HG03342 (cell line): Measurements from ENCODE around the gene TBC1D20.
"Not testable (repeated sequence)": the region's sequence is repeated elsewhere in the genome, so short reads cannot be mapped to it uniquely, and the experiment has no call there.

ENCODE experiments used
- ATAC-seq: cut with Tn5 transposase; IDR thresholded peaks from one replicate; pipeline ENCODE4 v1.9.1; 2021; ENCODE audit warnings: mild to moderate bottlenecking, moderate library complexity; ENCODE audit not compliant: unreplicated experiment

Gene TBC1D20

DNA sequence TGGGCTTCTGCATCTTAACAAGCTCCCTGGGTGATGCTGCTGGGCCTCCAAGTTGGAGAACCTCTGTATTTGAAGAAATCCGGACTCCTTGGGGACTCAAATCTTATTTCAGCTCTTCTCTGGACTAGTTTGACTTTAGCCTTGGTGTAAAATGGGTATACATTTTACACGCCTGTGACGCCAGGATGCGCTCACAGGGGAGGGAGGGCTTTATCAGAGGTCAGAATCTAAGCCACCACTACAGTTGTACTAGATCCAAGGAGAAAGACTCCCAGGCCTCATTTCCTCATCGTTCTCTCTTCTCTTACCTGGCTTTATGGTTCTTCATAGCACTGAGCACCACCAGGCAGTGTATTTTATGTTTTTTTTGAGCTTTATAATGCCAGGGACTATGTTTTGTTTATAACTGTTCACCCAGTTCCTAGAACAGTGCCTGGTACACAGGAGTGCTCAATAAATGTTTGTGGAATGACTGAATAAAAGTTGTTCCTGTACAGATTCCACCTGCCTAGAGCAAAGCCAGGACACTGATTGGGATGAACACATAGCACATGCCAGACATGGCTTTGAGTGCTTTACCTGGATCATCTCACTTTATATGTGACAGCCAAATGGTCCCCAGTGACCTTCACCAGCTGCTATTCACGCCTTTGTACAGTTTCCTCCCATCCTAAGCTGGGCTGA is 59.3 kb downstream of the TBC1D20 start:
- ATAC-seq: no peak

DNA sequence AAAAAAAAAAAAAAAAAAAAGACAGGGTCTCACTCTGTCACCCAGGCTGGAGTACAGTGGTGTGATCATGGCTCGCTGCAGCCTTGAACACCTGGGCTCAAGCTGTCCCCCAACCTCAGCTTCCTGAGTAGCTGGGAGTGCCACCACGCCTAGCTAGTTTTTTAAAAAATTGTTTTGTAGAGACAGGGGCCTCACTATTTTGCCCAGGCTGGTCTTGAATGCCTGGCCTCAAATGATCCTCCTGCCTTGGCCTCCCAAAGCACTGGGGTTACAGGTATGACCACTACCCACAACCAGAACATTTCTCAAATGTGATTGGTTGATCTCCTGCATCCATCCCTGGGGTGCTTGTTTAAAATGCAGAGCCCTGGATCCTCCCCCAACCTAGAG is 59.8 kb downstream of the TBC1D20 start:
- ATAC-seq: no peak

DNA sequence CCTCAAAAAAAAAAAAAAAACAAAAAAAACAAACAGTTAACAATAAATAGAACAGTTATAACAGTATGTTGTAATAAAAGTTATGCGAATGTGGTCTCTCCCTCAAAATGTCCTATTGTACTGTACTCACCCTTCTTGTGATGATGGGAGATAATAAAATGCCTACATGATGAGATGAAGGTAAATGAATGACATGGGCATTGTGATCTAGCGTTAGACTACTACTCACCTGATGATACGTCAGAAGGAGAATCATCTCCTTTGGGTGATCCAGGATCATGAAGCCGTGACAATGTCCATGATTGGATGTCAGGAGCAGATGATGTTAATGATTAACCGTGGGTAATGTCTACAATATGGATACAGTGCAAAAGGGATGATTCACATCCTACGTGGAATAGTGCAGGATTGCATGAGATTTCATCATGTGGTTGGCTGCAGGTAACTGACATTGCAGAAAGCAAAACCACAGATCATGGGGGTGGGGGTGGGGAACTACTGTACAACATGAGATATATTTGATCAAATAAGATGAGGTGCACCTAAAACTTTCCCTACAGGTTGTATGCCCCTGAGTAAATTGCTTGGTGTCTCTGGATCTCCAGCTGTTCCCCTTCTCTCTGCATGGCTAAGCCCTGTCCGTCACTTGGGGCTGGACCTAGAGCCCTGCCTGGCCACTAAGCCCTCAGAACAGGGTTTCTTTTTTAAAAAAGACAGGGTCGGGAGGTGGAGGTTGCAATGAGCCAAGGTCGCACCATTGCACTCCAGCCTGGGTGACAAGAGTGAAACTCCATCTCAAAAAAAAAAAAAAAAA is 60.4 kb downstream of the TBC1D20 start:
- ATAC-seq: no peak

DNA sequence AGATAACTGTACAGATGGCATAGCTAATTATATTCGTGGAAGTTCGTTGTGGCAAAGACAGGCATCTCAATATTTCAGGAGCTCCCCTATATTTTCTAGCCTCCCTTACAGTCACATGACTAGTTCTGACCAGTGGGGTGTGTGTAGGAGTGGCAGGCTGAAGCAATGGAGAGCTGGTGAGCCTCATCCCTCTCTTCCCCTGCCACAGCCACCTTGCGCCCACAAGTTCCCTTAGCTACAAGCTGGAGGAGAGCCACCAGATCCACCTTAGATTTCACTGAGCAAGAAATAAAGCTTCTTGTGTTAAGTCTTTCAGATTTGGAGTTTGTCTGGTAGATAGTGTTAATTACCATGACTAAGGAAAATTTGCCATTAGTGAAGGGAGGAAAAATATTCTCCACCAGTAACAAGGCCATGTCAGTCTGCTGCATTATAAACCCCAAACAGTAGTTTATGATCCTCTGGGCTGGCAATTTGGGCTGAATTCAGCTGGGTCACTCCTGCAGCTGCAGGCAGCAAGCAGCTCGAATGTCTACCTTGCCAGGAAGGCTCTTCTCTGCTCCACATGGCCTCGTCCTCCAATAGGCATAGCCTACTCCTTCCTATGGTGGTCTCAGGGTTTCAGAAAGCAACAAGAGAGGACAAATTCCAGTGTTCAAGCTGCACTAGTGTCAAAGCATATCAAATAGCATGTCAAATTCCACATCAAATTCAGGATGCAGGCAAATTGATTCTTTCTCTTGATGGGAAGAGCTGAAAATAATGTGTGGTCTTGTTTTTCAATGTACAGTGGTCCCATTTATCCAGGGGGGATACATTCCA is 61.7 kb downstream of the TBC1D20 start:
- ATAC-seq: no peak

DNA sequence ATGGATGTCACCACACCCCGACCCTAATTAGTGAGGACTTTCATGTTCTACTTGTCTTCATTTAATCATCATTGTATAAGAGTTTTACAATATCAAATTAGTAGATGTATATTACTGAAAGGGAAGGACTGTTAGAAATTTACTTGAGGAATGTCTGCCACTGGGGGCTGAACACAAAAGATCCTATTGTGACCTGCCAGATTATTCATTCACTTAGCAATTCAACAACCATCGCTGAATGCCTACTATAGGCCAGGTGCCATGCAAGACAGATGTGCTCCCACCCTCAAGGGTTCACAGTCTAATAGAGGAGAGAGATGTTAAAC is 62.2 kb downstream of the TBC1D20 start:
- no peak for ATAC-seq

DNA sequence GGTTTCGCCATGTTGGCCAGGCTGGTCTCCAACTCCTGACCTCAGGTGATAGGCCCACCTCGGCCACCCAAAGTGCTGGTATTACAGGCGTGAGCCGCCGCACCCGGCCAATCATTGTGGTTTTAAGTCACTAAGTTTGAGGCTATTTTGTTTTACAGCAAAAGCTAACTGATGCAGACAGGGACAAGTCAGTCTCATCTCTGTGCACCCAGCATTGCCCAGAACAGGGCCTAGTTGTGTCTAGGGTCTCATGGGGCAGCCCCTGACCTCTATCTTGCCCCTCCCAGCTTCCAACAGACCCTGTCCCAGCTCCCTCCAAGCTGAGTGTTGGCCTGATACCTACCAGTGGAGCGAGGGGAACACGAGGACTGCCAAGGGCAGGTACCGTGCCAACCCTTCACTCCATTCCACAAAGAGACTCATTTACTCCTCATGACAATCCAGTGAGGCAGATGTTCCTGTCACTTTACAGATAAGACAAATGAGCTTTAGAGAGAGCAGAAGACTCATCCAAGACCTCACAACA is 63.1 kb downstream of the TBC1D20 start:
- no peak for ATAC-seq

DNA sequence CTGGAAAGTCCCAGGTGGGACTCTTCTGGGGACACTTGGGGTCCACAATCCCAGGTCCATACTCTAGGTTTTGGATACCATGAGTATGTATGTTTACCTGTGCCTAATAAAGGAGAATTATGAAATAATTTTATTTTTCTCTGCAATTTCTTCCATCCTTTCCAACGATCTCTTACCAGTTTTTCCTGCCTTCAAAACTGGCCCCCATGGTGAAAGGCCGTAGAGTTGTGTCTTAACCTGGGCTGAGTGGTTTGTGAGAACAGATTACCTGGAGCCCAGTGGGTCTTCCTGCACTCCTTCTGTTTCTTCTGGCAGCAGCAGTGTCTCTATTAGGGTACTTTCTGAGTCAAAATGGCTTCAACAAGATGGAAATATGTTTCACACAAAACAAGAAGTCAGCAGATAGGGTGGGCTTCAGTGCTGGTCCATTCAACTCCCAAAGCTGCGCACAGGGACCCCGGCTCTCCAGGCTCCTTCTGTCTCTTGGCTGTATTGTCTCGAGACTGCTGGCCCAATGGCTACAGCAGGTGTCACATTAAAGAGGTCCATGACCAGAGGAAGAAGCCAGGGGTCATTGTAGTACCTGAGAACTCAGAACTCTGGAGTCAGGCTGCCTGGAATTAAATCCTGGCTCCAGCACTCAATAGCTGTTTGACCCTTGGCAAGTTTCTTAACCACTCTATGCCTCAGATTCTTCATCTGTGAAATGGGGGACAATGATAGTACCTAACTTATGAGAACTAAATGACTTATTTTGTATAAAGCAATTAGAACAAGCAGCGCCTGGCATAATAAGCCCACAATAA is 64.7 kb downstream of the TBC1D20 start:
- no peak for ATAC-seq

DNA sequence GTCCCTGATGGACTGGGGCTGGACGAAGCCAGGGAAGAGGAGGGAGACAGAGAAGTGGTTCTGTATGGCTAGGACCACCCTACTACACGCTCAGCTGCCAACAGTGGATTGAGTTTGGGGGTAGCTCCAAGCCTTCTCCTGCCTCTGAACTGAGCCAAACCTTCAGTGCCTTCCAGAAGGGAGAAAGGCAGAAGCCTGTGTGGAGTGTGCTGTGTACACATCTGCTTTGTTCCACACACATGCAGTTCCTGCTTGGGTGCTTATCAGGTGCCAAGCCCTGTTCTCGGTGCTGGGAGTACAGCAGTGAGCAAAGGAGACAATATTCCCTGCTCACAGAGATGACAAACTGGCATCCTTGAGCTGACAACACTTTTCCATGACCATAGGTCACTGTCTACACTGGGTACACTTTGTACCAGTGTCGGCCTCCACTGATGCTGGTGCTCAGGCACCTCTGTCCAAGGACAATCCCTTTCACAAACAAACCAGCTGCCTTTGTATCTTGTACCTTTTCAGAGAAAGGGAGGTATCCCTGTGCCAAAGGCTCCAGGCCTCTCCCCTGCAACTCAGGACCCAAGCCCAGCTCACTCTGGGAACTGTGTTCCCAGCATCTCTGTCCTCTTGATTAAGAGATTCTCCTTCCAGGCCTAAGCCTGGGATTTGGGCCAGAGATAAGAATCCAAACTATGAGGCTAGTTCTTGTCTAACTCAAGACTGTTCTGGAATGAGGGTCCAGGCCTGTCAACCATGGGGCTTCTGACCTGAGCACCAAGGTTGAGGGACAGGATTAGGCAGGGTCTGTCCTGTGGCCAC is 65.5 kb downstream of the TBC1D20 start:
- ATAC-seq: no peak

DNA sequence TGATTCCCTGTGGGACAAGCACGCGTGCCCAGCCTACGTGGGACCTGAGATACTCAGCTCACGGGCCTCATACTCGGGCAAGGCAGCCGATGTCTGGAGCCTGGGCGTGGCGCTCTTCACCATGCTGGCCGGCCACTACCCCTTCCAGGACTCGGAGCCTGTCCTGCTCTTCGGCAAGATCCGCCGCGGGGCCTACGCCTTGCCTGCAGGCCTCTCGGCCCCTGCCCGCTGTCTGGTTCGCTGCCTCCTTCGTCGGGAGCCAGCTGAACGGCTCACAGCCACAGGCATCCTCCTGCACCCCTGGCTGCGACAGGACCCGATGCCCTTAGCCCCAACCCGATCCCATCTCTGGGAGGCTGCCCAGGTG is 66.1 kb downstream of the TBC1D20 start:
- ATAC-seq: no peak

DNA sequence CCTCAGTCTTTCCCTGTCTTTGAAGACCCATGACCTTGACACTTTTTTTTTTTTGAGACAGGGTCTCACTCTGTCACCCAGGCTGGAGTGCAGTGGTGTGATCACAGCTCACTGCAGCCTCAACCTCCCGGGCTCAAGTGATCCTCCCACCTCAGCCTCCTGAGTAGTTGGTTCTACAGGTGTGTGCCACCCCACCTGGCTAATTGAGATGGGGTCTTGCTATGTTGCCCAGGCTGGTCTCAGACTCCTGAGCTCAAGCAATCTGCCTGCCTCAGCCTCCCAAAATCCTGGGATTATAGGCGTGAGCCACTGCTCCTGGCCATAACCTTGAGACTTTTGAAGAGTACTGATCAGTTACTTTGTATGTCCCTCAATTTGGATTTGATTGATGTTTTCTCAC is 69.0 kb downstream of the TBC1D20 start:
- ATAC-seq: not testable (repeated sequence)

DNA sequence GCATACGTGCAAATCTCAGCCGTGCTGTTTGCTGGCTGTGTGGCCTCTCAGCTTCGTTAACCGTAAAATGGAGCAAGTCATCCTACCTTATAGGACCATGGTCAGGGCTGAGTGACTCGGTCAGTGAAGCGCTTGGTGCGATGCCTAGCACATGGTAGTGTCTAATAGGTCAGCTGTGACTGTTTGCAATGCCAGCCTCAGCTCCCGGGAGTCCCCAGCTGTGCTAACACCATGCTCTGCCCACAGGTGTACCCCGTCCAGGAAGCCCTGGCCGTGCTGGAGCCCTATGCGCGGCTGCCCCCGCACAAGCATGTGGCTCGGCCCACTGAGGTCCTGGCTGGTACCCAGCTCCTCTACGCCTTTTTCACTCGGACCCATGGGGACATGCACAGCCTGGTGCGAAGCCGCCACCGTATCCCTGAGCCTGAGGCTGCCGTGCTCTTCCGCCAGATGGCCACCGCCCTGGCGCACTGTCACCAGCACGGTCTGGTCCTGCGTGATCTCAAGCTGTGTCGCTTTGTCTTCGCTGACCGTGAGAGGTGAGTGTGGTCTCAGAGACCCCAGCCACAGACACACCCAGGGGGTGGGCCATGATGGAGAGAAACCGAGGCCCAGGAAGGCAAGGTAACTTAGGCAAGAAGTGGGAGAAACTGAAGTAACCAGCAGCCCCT is 71.2 kb downstream of the TBC1D20 start:
- ATAC-seq: no peak

DNA sequence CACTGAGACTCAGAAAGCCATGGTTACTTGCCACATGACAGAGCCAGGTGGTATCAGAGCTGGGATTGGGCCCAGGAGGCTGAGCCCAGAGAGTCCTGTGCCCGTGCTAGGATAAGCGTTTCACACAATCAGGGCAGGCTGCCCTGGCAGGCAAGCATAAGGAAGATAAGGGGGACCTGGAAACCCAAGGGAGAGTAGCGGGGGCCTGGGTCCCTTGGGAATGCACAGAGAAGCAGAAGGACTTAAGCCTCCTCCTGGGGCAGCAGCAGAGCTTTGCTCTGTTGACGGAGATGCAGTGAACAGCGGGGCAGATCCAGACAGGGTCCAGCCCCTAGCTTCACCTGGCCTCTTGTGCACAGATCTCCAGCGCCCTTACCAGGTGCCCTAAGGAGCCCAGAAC is 73.1 kb downstream of the TBC1D20 start:
- no peak for ATAC-seq

DNA sequence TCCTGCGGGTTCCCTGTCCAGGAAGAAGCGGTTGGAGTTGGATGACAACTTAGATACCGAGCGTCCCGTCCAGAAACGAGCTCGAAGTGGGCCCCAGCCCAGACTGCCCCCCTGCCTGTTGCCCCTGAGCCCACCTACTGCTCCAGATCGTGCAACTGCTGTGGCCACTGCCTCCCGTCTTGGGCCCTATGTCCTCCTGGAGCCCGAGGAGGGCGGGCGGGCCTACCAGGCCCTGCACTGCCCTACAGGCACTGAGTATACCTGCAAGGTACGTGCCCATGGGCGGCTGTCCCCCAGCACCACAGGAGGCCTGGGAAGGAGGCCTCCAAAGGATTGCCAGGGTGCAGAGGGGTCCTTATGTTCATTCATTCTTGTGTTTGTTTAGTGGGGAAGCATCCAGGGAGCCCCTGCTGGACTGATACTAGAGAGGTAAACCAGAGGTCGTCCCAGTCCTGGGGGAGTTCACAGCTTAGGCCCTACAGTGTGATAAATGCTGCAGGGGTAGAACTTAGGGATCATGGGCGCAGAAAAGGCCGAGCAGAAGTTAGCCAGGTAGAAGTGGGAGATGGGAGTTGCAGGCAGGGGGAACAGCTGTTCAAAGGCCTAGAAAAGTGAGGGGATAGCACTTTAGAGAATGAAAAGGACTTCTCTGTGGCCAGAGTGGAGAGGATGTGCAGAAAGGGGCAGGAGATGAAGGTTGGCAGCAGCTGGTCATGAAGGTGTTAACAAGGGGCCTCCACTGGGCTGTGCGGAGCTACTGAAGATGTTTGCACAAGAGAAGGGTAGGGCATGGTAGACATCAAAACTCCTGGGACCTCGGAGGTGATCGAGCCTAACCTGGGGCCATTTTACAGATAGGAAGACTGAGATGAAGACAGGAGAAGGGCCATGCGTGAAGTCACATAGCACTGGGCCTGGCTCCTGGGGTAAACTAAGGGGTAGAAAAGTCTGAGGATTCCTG is 74.0 kb downstream of the TBC1D20 start:
- ATAC-seq: no peak

DNA sequence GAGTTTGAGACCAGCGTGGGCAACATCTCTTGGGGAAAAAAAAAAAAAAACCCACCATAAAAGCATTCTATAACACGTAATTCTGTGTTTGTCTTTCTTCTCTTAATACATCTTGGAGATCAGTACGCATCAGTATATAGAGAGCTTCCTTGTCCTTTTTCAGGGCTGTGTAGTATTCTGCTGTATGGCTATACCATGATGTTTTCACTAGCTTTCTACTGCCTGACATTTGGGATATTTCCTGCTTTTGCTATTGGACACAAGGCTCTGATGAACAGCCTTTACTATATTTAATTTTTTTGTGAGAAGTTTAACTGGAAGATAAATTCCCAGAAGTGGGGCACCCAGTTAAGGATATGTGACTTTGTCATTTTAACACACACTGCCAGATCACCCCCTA is 74.8 kb downstream of the TBC1D20 start:
- ATAC-seq: no peak

DNA sequence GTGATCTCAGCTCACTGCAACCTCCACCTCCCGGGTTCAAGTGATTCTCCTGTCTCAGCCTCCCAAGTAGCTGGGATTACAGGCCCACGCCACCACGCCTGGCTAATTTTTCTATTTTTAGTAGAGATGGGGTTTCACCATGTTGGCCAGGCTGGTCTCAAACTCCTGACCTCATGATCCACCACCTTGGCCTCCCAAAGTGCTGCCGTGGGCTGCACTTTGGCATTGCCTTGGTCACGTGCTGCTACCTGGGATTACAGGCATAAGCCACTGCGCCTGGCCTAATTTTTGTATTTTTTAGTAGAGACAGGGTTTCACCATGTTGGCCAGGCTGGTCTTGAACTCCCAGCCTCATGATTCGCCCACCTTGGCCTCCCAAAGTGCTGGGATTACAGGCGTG is 75.7 kb downstream of the TBC1D20 start:
- ATAC-seq: not testable (repeated sequence)
